CD4-positive, alpha-beta T cell (primary cell): ENCODE data around the gene M1AP. TPM values are rescaled to one million over a fixed set of nuclear protein-coding genes. Genes with fewer than 3 reads are reported as not detected.
"Not testable (repeated sequence)": the region's sequence is repeated elsewhere in the genome, so short reads cannot be mapped to it uniquely, and the experiment has no call there.

Source experiments
- ATAC-seq: fragments of 200-7000 bp; cut with Tn5 transposase; one replicate; pipeline ENCODE4 v1.10.0; 2022; ENCODE audit warnings: mild to moderate bottlenecking; ENCODE audit not compliant: poor library complexity
- CTCF ChIA-PET: fragments of 350-600 bp; sonication (Branson Sonifier 250); formaldehyde crosslinking; loops from one replicate; lab custom pipeline; 2021; ENCODE audit warnings: antibody characterized with exemption, inconsistent platforms; lab: Charles Lee
- POLR2A ChIA-PET: fragments of 350-600 bp; sonication (Branson Sonifier 250); formaldehyde crosslinking; loops from one replicate; lab custom pipeline; 2021; ENCODE audit warnings: antibody characterized with exemption, inconsistent platforms; lab: Charles Lee
- DNase-seq, 14 experiments: peaks; one replicate each; pipeline ENCODE4 v3.0.0-alpha.2; 2013 to 2020; ENCODE audit warnings: mixed read lengths in 2 of 14
- H3K27ac ChIP-seq, 2 donors: one replicate each; pipeline versions ENCODE4 v1.5.1 to v1.7.0; 2013; ENCODE audit warnings: low read length in 2 of 2, low read depth in 1 of 2, mild to moderate bottlenecking in 1 of 2
- H3K27me3 ChIP-seq, 2 experiments: 1 replicate in 1 of 2; 2 replicates in 1 of 2; pipeline versions ENCODE4 v1.6.1 to v1.7.0; 2013; ENCODE audit warnings: low read length in 2 of 2, control low read depth in 1 of 2, mild to moderate bottlenecking in 1 of 2, moderate library complexity in 1 of 2; ENCODE audit not compliant: insufficient read depth in 2 of 2, control insufficient read depth in 1 of 2
- H3K36me3 ChIP-seq: one replicate; pipeline ENCODE4 v1.6.1; 2013; ENCODE audit warnings: low read length, control low read depth; ENCODE audit not compliant: insufficient read depth
- H3K4me1 ChIP-seq: one replicate; pipeline ENCODE4 v1.6.1; 2013; ENCODE audit warnings: low read length, control low read depth; ENCODE audit not compliant: insufficient read depth
- H3K4me3 ChIP-seq: one replicate; pipeline ENCODE4 v1.5.1; 2013; ENCODE audit warnings: mild to moderate bottlenecking, low read length, moderate library complexity
- H3K9me3 ChIP-seq, 2 experiments: 1 replicate in 1 of 2; 2 replicates in 1 of 2; pipeline versions ENCODE4 v1.6.1 to v1.7.0; 2013; ENCODE audit warnings: low read length in 2 of 2, mild to moderate bottlenecking in 2 of 2, control low read depth in 1 of 2, moderate library complexity in 1 of 2; ENCODE audit not compliant: control insufficient read depth in 1 of 2, insufficient read depth in 1 of 2
- H3K27ac Mint-ChIP-seq: one replicate; pipeline ENCODE4 v1.8.0; 2020; ENCODE audit warnings: mixed read lengths
- H3K27me3 Mint-ChIP-seq: one replicate; pipeline ENCODE4 v1.8.0; 2021; ENCODE audit warnings: mixed read lengths
- H3K36me3 Mint-ChIP-seq: one replicate; pipeline ENCODE4 v1.8.0; 2021; ENCODE audit warnings: low read depth, mixed read lengths
- H3K4me1 Mint-ChIP-seq: one replicate; pipeline ENCODE4 v1.8.0; 2021; ENCODE audit warnings: low read depth, mixed read lengths
- H3K4me3 Mint-ChIP-seq: one replicate; pipeline ENCODE4 v1.8.0; 2020; ENCODE audit warnings: mild to moderate bottlenecking, mixed read lengths
- H3K9me3 Mint-ChIP-seq: one replicate; pipeline ENCODE4 v1.8.0; 2020; ENCODE audit warnings: mixed read lengths
- CTCF ChIP-seq: fragments of 200-600 bp; IDR thresholded peaks from one replicate; pipeline ENCODE4 v1.8.0; 2022; ENCODE audit warnings: antibody characterized with exemption, mild to moderate bottlenecking
- intact Hi-C, 2 experiments: fragments of 100-400 bp; cut with DNase I in 1 of 2; cut with micrococcal nuclease in 1 of 2; formaldehyde crosslinking; loops; one replicate each; pipeline versions ENCODE4 v1.15.1 to v1.9.0; 2023 to 2025; cut with DNase I, micrococcal nuclease
- total RNA-seq, 174 experiments: library from RNA in 2 of 174; stranded (reverse) in 2 of 174; gene quantifications; one replicate each; pipeline ENCODE4 v1.2.3 and lab custom pipeline; 2021 to 2026

The M1AP gene
- total RNA-seq, 2 experiments from 2014 or later: not detected

- TF ChIP-seq CTCF: no peak
- Histone ChIP-seq H3K9me3 (no peaks in the 10 kb centered on the region), H3K4me3 (no peak overlapping the region), H3K4me1 (no peaks in the 10 kb centered on the region), H3K36me3 (no peaks in the 10 kb centered on the region), H3K27ac (no peak overlapping the region), H3K27me3 (peaks cover 0 to 4% of the 10 kb centered on the region in 2 experiments)
- intact Hi-C loops: no loop called here
- no peaks in the 10 kb centered on the region for H3K36me3 Mint-ChIP-seq
- ATAC-seq (no peak), DNase-seq (no peak)
- CTCF ChIA-PET: no interaction called here
- POLR2A ChIA-PET: no interaction called here
- H3K27me3 Mint-ChIP-seq: peaks cover 58% of the 10 kb centered on the region
- H3K4me1 Mint-ChIP-seq: no peaks in the 10 kb centered on the region
- H3K4me3 Mint-ChIP-seq: no peak overlapping the region
- H3K9me3 Mint-ChIP-seq: no peaks in the 10 kb centered on the region
- H3K27ac Mint-ChIP-seq: no peak overlapping the region
Measured at GRCh38 chr2:74564222-74564621, 83.9 kb downstream of the M1AP start.

GRCh38 chr2:74562126-74562775, 85.9 kb downstream of the M1AP start:
- ATAC-seq: no peak
- intact Hi-C loops: no loop called here
- no peaks in the 10 kb centered on the region for H3K4me1 ChIP-seq
- DNase-seq: no peak
- Mint-ChIP-seq H3K36me3 (no peaks in the 10 kb centered on the region), H3K27me3 (peaks cover 49% of the 10 kb centered on the region), H3K9me3 (no peaks in the 10 kb centered on the region), H3K27ac (no peak overlapping the region), H3K4me1 (no peaks in the 10 kb centered on the region), H3K4me3 (no peak overlapping the region)
- POLR2A ChIA-PET: no interaction called here
- no peaks in the 10 kb centered on the region for H3K27me3 ChIP-seq
- no peak overlapping the region for H3K4me3 ChIP-seq
- no peaks in the 10 kb centered on the region for H3K9me3 ChIP-seq
- no peak for TF ChIP-seq CTCF
- H3K36me3 ChIP-seq: no peaks in the 10 kb centered on the region
- CTCF ChIA-PET: no interaction called here
- no peak overlapping the region for H3K27ac ChIP-seq

GRCh38 chr2:74561022-74561421, 87.1 kb downstream of the M1AP start:
- H3K36me3 Mint-ChIP-seq, H3K4me1 Mint-ChIP-seq, POLR2A ChIA-PET, H3K9me3 ChIP-seq, DNase-seq, H3K4me3 Mint-ChIP-seq, H3K9me3 Mint-ChIP-seq, intact Hi-C loops, H3K4me3 ChIP-seq, H3K27ac ChIP-seq, H3K4me1 ChIP-seq, CTCF ChIA-PET, H3K27ac Mint-ChIP-seq, ATAC-seq, H3K27me3 ChIP-seq: not testable (repeated sequence)
- H3K27me3 Mint-ChIP-seq: peaks cover 41% of the 10 kb centered on the region
- H3K36me3 ChIP-seq: peaks cover 10% of the 10 kb centered on the region

- ChIA-PET CTCF (no interaction called here), POLR2A (no interaction called here)
- no peaks in the 10 kb centered on the region for H3K27me3 ChIP-seq
- ATAC-seq (no peak), DNase-seq (no peak)
- Mint-ChIP-seq H3K4me3 (no peak overlapping the region), H3K27ac (no peak overlapping the region), H3K36me3 (peaks cover 6% of the 10 kb centered on the region), H3K9me3 (no peaks in the 10 kb centered on the region), H3K4me1 (no peaks in the 10 kb centered on the region), H3K27me3 (peaks cover 37% of the 10 kb centered on the region)
- no peak overlapping the region for H3K27ac ChIP-seq
- peaks cover 12% of the 10 kb centered on the region for H3K36me3 ChIP-seq
- peaks cover 8% of the 10 kb centered on the region for H3K4me1 ChIP-seq
- intact Hi-C loops: no loop called here
- no peak overlapping the region for H3K4me3 ChIP-seq
- TF ChIP-seq CTCF: no peak
- peaks cover 0 to 4% of the 10 kb centered on the region in 2 experiments for H3K9me3 ChIP-seq
Measured at GRCh38 chr2:74560591-74560990, 87.5 kb downstream of the M1AP start.
